Activated naive CD8-positive, alpha-beta T cell treated with anti-CD3 and anti-CD28 coated beads, Interleukin-2, amount 50 U/mL, for 16 hours (primary cell): ENCODE results near the gene ZNF581.

Experiments
- DNase-seq: peaks from one replicate; pipeline ENCODE4 v3.0.0-alpha.2; 2020; ENCODE audit warnings: low read depth, low spot score

ZNF581 gene

GRCh38 chr19:55693336-55693974 is 50.0 kb downstream of the ZNF581 start:
- no peak for DNase-seq

DNA sequence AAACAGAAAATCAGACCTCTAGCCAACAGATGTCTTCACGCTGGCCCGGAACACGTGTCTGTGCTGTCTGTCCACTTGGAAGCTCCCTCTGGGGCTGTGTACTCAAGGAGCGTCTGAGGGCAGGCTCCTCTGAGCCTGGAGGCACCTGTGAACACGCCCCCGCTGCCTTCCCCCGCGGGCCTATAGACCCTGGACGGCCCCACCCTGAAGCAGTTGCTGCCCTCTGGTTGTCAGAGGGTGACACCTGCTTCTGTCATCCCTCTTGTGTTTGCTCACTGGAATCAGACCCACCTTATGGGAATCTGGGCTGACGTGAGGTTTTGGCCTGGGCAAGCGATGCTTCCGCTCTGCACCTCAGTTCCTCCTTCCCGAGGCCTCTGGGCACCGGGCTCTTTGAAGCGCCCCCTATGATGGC is 50.8 kb downstream of the ZNF581 start:
- DNase-seq = no peak

DNA sequence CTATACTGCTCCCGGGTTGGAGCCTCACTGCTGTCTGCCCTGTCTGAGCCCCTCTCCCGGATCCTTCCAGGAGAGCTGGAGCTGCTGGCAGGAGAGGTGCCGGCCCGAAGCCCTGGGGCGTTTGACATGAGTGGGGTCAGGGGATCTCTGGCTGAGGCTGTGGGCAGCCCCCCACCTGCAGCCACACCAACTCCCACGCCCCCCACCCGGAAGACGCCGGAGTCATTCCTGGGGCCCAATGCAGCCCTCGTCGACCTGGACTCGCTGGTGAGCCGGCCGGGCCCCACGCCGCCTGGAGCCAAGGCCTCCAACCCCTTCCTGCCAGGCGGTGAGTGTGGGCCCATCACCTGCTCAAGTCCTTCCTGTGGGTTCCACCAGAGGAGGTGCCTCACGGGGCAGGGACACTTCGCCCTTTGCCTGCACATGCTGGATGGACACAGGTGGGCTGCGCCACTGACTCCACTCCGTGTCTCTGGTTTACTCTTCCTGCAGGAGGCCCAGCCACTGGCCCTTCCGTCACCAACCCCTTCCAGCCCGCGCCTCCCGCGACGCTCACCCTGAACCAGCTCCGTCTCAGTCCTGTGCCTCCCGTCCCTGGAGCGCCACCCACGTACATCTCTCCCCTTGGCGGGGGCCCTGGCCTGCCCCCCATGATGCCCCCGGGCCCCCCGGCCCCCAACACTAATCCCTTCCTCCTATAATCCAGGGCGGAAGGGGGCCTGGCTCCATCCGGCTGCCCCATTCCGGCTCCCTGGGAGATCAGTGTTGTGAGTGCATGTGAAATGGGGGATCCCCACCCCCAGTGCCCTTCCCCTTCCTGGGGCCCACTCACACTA is 51.4 kb downstream of the ZNF581 start:
- no peak for DNase-seq
